ENCODE data around the gene TFAP2E.

DNA sequence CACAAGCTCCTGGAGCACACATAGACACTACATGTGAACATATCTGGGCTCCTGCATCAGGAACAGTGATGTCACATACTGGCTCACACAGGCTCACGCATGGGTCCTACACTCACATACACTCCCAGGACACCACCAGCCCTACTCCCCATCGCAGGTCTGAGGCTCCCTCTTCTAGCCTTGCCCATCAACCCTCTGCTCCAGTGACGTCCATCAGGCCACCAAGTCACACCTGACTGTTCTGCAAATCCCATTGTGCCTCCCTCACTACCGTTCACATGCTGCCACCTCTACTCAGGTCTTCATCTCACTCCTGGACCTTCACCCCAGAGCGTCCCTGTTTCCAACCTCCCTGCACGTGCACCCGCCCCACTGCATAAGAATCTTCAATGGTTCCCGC is 18.1 kb downstream of the TFAP2E start:
- TF ChIP-seq POLR2A (IDR thresholded peaks at IDR 0.05; ENCODE audit: extremely low read depth, insufficient read length), result no peak
- TF ChIP-seq, protein P1, sequence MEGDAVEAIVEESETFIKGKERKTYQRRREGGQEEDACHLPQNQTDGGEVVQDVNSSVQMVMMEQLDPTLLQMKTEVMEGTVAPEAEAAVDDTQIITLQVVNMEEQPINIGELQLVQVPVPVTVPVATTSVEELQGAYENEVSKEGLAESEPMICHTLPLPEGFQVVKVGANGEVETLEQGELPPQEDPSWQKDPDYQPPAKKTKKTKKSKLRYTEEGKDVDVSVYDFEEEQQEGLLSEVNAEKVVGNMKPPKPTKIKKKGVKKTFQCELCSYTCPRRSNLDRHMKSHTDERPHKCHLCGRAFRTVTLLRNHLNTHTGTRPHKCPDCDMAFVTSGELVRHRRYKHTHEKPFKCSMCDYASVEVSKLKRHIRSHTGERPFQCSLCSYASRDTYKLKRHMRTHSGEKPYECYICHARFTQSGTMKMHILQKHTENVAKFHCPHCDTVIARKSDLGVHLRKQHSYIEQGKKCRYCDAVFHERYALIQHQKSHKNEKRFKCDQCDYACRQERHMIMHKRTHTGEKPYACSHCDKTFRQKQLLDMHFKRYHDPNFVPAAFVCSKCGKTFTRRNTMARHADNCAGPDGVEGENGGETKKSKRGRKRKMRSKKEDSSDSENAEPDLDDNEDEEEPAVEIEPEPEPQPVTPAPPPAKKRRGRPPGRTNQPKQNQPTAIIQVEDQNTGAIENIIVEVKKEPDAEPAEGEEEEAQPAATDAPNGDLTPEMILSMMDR (IDR thresholded peaks at IDR 0.05; ENCODE audit: low read depth, low read length), result no peak
- TF ChIP-seq, protein P2, sequence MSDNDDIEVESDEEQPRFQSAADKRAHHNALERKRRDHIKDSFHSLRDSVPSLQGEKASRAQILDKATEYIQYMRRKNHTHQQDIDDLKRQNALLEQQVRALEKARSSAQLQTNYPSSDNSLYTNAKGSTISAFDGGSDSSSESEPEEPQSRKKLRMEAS (IDR thresholded peaks at IDR 0.05; ENCODE audit: low read depth, low read length), result no peak

Data from NB4 (cell line).